ENCODE data around the gene KLK12. TPM values are rescaled to one million over a fixed set of nuclear protein-coding genes. Genes with fewer than 3 reads are reported as not detected.

KLK12 gene
- total and polyA plus RNA-seq, 8 donors: 0.31 to 1.3 (median 0.44) TPM; not detected in 1

DNA sequence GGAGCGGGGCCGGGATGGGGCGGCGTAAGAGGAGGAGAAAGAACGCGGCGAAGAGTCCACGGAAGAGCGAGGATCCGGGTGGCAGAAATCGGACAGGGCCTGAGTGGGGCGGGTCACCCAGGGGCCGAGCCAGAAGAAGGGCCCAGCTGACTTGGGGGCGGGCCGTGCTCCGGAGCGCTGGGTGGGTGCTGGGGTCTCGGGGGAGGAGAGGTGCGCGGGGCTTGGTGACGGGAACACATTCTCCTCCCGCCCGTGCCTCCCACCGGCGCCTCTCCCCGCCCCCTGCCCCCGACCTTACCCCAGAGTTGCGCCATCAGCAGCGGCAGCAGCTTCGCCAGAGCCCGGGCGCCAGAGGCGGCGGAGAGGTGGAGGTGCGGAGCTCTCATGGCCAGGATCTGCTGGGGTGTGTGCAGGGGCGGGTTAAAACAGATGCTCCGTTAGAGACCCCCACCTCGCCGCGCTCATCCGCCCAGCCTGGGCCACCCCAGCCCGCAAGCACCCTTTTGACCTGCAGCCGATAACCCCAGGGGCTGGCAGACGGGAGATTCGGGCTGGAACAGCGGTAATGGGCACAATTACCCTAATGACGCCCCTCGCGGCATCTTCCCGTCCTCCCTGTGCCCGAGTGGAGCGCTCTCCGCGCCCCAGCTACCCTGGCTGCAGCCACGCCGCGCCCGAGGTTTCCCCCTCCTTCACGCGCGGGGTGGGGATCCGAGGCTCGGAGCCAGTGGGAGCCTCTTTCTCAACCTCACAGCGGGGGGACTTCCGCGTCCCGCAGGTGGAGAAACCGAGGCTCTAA, 15.9 kb downstream of the KLK12 start:
- Histone ChIP-seq H3K4me3 (peak overlapping the region in 1 of 2 donors; percentile 41), H3K27ac (no peak overlapping the region), H3K4me1 (peaks cover 0 to 4% of the 10 kb centered on the region in 2 donors), H3K36me3 (no peaks in the 10 kb centered on the region), H3K9me3 (no peaks in the 10 kb centered on the region), H3K27me3 (peaks cover 34 to 96% of the 10 kb centered on the region in 2 donors)
- ATAC-seq: peak; percentile 24
- intact Hi-C loops (cut with DNase I): no loop called here
- peak in 2 of 4 donors; percentile 30 to 78 for DNase-seq
- TF ChIP-seq, protein P1, sequence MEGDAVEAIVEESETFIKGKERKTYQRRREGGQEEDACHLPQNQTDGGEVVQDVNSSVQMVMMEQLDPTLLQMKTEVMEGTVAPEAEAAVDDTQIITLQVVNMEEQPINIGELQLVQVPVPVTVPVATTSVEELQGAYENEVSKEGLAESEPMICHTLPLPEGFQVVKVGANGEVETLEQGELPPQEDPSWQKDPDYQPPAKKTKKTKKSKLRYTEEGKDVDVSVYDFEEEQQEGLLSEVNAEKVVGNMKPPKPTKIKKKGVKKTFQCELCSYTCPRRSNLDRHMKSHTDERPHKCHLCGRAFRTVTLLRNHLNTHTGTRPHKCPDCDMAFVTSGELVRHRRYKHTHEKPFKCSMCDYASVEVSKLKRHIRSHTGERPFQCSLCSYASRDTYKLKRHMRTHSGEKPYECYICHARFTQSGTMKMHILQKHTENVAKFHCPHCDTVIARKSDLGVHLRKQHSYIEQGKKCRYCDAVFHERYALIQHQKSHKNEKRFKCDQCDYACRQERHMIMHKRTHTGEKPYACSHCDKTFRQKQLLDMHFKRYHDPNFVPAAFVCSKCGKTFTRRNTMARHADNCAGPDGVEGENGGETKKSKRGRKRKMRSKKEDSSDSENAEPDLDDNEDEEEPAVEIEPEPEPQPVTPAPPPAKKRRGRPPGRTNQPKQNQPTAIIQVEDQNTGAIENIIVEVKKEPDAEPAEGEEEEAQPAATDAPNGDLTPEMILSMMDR (IDR thresholded peaks at IDR 0.05): no peak

DNA sequence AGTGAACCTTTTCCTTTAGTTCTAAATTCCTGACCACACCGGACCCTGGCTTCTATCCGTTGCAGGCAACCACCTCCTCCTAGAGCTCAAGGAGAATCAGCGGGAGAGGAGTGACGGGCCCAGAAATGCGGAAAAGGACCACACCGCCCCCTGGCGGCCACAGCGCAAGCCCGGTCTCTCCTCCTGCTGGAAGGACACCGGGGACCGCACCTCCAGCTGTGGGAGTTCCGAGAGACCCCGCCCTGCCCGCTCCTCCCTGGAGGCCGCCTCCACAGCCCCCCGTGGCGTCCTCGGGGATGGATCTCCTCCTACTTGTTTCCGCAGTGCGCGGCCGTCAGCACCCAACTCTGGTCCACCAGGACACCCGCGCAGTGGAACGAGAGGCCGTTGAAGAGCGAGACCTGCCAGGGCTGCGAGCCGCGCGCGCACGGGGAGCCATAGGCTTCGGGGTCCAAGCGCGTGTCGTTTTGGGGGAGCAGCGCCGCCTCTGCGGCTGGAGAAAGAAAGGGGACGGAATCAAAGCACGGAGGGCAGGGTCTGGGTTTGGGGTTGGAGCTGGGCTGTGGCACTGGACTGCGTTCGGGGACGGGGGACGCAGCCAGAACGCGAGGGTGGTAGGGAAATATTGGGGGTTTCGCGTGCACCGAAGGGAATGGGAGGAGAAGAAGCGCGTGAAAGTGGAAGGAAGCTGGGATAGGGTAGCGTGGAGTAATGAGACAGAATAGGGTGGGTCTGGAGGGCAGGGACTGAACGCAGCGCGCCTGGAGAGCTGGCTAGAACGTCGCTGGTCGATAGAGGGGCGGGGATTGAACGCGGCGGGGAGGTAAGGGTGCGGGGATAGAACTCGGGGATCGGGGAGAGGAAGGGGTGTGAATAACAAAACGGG, 17.8 kb downstream of the KLK12 start:
- H3K9me3 ChIP-seq: no peaks in the 10 kb centered on the region
- no peak overlapping the region for H3K27ac ChIP-seq
- DNase-seq: peak in 2 of 4 donors; percentile 54 to 91
- TF ChIP-seq, protein P1 (IDR thresholded peaks at IDR 0.05): peak in 1 of 2 donors; percentile 67
- H3K27me3 ChIP-seq: peaks cover 34 to 96% of the 10 kb centered on the region in 2 donors
- intact Hi-C loops (cut with DNase I): no loop called here
- H3K4me3 ChIP-seq: no peak overlapping the region
- peaks cover 0 to 4% of the 10 kb centered on the region in 2 donors for H3K4me1 ChIP-seq
- peak; percentile 55 for ATAC-seq
- H3K36me3 ChIP-seq: no peaks in the 10 kb centered on the region

DNA sequence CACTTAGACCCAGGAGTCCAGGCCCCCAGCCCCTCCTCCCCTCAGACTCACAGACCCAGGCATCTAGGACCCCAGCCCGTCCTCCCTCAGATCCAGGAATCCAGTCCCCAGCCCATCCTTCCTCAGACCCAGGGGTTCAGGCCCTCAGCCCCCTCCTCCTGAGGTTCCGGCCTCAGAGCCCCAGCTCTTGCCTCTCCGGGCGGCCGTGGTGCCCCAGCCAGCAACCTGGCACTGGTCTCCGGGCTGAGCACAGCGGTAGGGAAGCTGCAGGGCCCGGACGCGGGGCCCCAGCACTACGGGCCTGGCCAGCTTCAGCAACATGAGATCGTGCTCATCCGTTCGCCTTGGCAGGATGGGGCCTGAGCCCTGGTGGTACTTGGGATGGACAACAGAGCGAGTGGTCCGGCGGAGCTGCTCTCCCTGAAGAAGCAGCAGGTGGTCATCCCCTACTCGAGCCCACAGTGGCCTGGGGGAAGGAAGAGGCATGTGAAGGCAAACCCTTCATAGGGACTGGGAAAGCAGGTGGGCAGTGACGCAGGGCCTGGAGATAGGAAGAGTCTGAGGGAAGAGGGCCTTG, 19.0 kb downstream of the KLK12 start:
- Histone ChIP-seq H3K27ac (no peak overlapping the region), H3K36me3 (no peaks in the 10 kb centered on the region), H3K4me1 (peaks cover 0 to 4% of the 10 kb centered on the region in 2 donors), H3K27me3 (peaks cover 34 to 99% of the 10 kb centered on the region in 2 donors), H3K4me3 (no peak overlapping the region), H3K9me3 (no peaks in the 10 kb centered on the region)
- DNase-seq (no peak), ATAC-seq (no peak)
- TF ChIP-seq, protein P1 (IDR thresholded peaks at IDR 0.05): no peak
- intact Hi-C loops (cut with DNase I): no loop called here

DNA sequence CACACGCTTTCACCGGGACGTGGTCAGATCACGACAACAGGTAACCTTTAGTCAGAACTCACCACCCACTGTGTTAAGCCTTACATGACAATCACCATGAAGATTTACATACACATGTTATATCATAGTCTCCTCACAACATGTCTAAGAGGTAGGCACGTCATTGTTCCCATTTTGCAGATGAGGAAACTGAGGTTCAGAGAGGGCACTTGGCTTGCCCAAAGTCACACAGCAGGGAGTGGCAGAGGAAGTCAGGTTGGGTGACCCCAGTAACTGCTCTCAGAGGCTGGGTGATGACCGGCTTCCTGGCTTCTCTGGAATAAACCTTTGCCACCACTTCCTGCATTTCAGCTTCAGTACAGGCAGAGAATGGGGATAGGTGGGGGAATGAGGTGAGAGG, 20.6 kb downstream of the KLK12 start:
- Histone ChIP-seq H3K9me3 (no peaks in the 10 kb centered on the region), H3K27me3 (peaks cover 29 to 99% of the 10 kb centered on the region in 2 donors), H3K27ac (no peak overlapping the region), H3K36me3 (no peaks in the 10 kb centered on the region), H3K4me3 (no peak overlapping the region), H3K4me1 (peaks cover 0 to 4% of the 10 kb centered on the region in 2 donors)
- TF ChIP-seq, protein P1 (IDR thresholded peaks at IDR 0.05): no peak
- ATAC-seq (no peak), DNase-seq (no peak)
- intact Hi-C loops (cut with DNase I): no loop called here

All from left lung (tissue), 10 donors.